ENCODE results near the gene ATP7A. TPM values are rescaled to one million over a fixed set of nuclear protein-coding genes. Genes with fewer than 3 reads are reported as not detected.
A peak's percentile ranks its signal among the peaks of the same experiment; 100 is the strongest.

Gene ATP7A
- total RNA-seq, 4 donors from 2014 or later = 1.1 to 13.8 (median 6.3) TPM

- Histone ChIP-seq H3K4me3 (no peak overlapping the region), H3K36me3 (no peaks in the 10 kb centered on the region), H3K4me1 (no peaks in the 10 kb centered on the region), H3K27ac (no peak overlapping the region), H3K9me3 (no peaks in the 10 kb centered on the region), H3K27me3 (no peaks in the 10 kb centered on the region)
- in situ Hi-C loops (cut with MboI; ENCODE audit: low pct_ligation_motif_present in 1 of 4, low pct_unique_long_range_greater_than_20kb in 1 of 4, low sequenced_read_pairs in 3 of 4) (loop anchor here in 2 of 4 donors (10.0 kb wide), 1 partner anchor 115 kb away; the partner anchor contains the start of gene ATP7A (in 2 of the 2)), intact Hi-C loops (cut with DNase I; ENCODE audit: low total_unique reads) (no loop called here)
- WGBS, 2 donors (ENCODE audit: low coverage in 1 of 2) = 32 to 40% methylated on average over 1 to 2 of the region's 2 CpGs
- TF ChIP-seq CTCF (IDR thresholded peaks at IDR 0.05) = peak; percentile 6 to 31 (median 27)
- TF ChIP-seq POLR2AphosphoS5 (IDR thresholded peaks at IDR 0.05) = no peak
- no peak for TF ChIP-seq POLR2A (IDR thresholded peaks at IDR 0.05)
- TF ChIP-seq EP300 (IDR thresholded peaks at IDR 0.05; ENCODE audit: low read depth) = no peak
- peak; percentile 21 for DNase-seq
Measured at GRCh38 chrX:78029663-78030062, 119.2 kb downstream of the ATP7A start.

- WGBS, 2 donors (ENCODE audit: low coverage in 1 of 2) = 63 to 100% methylated on average over 2 to 6 of the region's 6 CpGs
- Histone ChIP-seq H3K27ac (no peak overlapping the region), H3K9me3 (no peaks in the 10 kb centered on the region), H3K36me3 (no peaks in the 10 kb centered on the region), H3K4me1 (no peaks in the 10 kb centered on the region), H3K4me3 (no peak overlapping the region), H3K27me3 (no peaks in the 10 kb centered on the region)
- DNase-seq = no peak
- in situ Hi-C loops (cut with MboI; ENCODE audit: low pct_ligation_motif_present in 1 of 4, low pct_unique_long_range_greater_than_20kb in 1 of 4, low sequenced_read_pairs in 3 of 4) (no loop called here), intact Hi-C loops (cut with DNase I; ENCODE audit: low total_unique reads) (no loop called here)
- TF ChIP-seq POLR2AphosphoS5 (IDR thresholded peaks at IDR 0.05) = no peak
- TF ChIP-seq POLR2A (IDR thresholded peaks at IDR 0.05) = no peak
- no peak for TF ChIP-seq CTCF (IDR thresholded peaks at IDR 0.05)
- no peak for TF ChIP-seq EP300 (IDR thresholded peaks at IDR 0.05; ENCODE audit: low read depth)
Measured at GRCh38 chrX:78035061-78035460, 124.6 kb downstream of the ATP7A start.

GRCh38 chrX:78037881-78038280 lies 127.4 kb downstream of the ATP7A start:
- H3K4me1 ChIP-seq = no peaks in the 10 kb centered on the region
- no peak overlapping the region for H3K27ac ChIP-seq
- H3K9me3 ChIP-seq = no peaks in the 10 kb centered on the region
- TF ChIP-seq POLR2AphosphoS5 (IDR thresholded peaks at IDR 0.05) (no peak), EP300 (IDR thresholded peaks at IDR 0.05; ENCODE audit: low read depth) (no peak), POLR2A (IDR thresholded peaks at IDR 0.05) (no peak), CTCF (IDR thresholded peaks at IDR 0.05) (no peak)
- 84% methylated on average over 3 of the region's 3 CpGs; no CpG with 5 or more reads in 1 of the 2 donors for WGBS, 2 donors (ENCODE audit: low coverage in 1 of 2)
- in situ Hi-C loops (cut with MboI; ENCODE audit: low pct_ligation_motif_present in 1 of 4, low pct_unique_long_range_greater_than_20kb in 1 of 4, low sequenced_read_pairs in 3 of 4) = no loop called here
- no peaks in the 10 kb centered on the region for H3K27me3 ChIP-seq
- no peaks in the 10 kb centered on the region for H3K36me3 ChIP-seq
- no peak for DNase-seq
- intact Hi-C loops (cut with DNase I; ENCODE audit: low total_unique reads) = no loop called here
- H3K4me3 ChIP-seq = no peak overlapping the region

GRCh38 chrX:78042601-78043000 lies 132.1 kb downstream of the ATP7A start:
- 60 to 83% methylated on average over 1 of the region's 1 CpG for WGBS, 2 donors (ENCODE audit: low coverage in 1 of 2)

More at GRCh38 chrX:78042601-78043000, 132.1 kb downstream of the ATP7A start:
- in situ Hi-C loops (cut with MboI; ENCODE audit: low pct_ligation_motif_present in 1 of 4, low pct_unique_long_range_greater_than_20kb in 1 of 4, low sequenced_read_pairs in 3 of 4) = no loop called here
- H3K27ac ChIP-seq = no peak overlapping the region
- no peaks in the 10 kb centered on the region for H3K4me1 ChIP-seq
- DNase-seq = no peak
- TF ChIP-seq POLR2A (IDR thresholded peaks at IDR 0.05) (no peak), POLR2AphosphoS5 (IDR thresholded peaks at IDR 0.05) (no peak), EP300 (IDR thresholded peaks at IDR 0.05; ENCODE audit: low read depth) (no peak), CTCF (IDR thresholded peaks at IDR 0.05) (no peak)
- intact Hi-C loops (cut with DNase I; ENCODE audit: low total_unique reads) = no loop called here
- H3K27me3 ChIP-seq = no peaks in the 10 kb centered on the region
- no peaks in the 10 kb centered on the region for H3K36me3 ChIP-seq
- no peak overlapping the region for H3K4me3 ChIP-seq
- H3K9me3 ChIP-seq = no peaks in the 10 kb centered on the region

Measured in transverse colon (tissue), 4 donors.